ENCODE data around the gene SCIMP. TPM values are rescaled to one million over a fixed set of nuclear protein-coding genes. Genes with fewer than 3 reads are reported as not detected.

The SCIMP gene
- total and polyA plus RNA-seq, 2 of the 13 experiments (the other 11 are each of a cell fraction or from before 2014, with no cell fraction given) = not detected

DNA sequence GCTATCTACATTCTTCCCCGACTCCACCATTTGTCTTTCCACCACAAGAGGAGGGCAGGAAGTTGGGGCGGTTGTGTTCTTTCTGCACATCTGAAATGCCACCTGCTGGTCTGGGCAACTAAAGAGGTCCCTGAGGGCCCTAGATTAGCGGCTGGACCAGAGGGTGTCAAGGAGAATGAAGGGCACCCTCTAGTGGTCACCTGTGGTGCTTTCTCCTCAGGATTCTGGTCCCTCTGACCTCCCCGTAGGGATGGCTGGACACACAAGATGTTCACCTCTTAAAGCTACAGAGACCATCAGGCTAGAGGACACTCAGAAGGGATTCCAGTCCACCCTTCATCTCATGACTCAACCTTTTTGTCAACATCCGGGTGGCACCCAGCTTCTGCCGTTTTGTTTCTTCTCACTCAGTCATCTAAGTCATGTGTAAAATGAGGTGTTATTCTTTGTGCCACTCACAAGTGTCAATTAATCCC is 2.9 kb upstream of the SCIMP start (continued):
- TF ChIP-seq HMGXB4 (CRISPR knock-in tag; IDR thresholded peaks at IDR 0.05; ENCODE audit: borderline replicate concordance in 1 of 2, low read depth in 1 of 2) (peak; percentile 54 to 69; a peak in 3 of 4 replicates), RARG (CRISPR knock-in tag; IDR thresholded peaks at IDR 0.05; ENCODE audit: low read depth) (peak; percentile 99), ERF (CRISPR knock-in tag; IDR thresholded peaks at IDR 0.05) (peak; percentile 15; the same call in 1 of the 2 replicates), FOXP4 (CRISPR knock-in tag; IDR thresholded peaks at IDR 0.05) (0 out of 2 replicates have a peak, but pooled peaks have one; percentile 25), MEF2D (CRISPR knock-in tag; IDR thresholded peaks at IDR 0.05) (no peak), KDM2A (CRISPR knock-in tag; IDR thresholded peaks at IDR 0.05; ENCODE audit: borderline replicate concordance, low read depth) (peak; percentile 27; the same call in 1 of the 2 replicates)

GRCh38 chr17:5236938-5237540 is 2.4 kb upstream of the SCIMP start:
- Histone ChIP-seq H2AFZ (ENCODE audit: low read length) (no peak overlapping the region), H3K9me3 (ENCODE audit: low read length) (no peaks in the 10 kb centered on the region), H4K20me1 (ENCODE audit: insufficient read depth, low read length) (peaks cover 29% of the 10 kb centered on the region), H3K79me2 (ENCODE audit: insufficient read depth, low read length) (no peaks in the 10 kb centered on the region), H3K36me3 (replicated peaks in 1 of 2; ENCODE audit: control insufficient read depth in 1 of 2, insufficient read depth in 2 of 2, low read length in 2 of 2) (no peaks in the 10 kb centered on the region), H3K27ac (ENCODE audit: extremely low read length, insufficient read depth, low read length) (no peak overlapping the region), H3K9ac (ENCODE audit: insufficient read depth, low read depth, low read length) (no peak overlapping the region), H3K4me1 (ENCODE audit: insufficient read depth, low read length) (peaks cover 17% of the 10 kb centered on the region), H3K4me2 (ENCODE audit: low read depth, low read length) (no peak overlapping the region), H3K4me3 (replicated peaks in 1 of 3; ENCODE audit: insufficient read depth in 1 of 3, low read depth in 2 of 3, low read length in 3 of 3) (no peak overlapping the region), H3K27me3 (ENCODE audit: control insufficient read depth in 1 of 2, insufficient read depth in 2 of 2, low read length in 2 of 2) (peaks cover 5 to 29% of the 10 kb centered on the region in 2 experiments; a peak in 4 of 5 replicates)
- ChIA-PET CTCF (ENCODE audit: low intra/inter-chr PET ratio, low total read pairs) (interaction anchor here (1.0 to 1.7 kb wide), 2 partner anchors 40 to 45 kb away, joined by 4 to 33 read pairs; partner anchors contain the start of gene ZNF594), POLR2A (no interaction called here)
- intact Hi-C loops (cut with micrococcal nuclease; ENCODE audit: unreplicated experiment) = loop anchor here (1.0 kb wide), 1 partner anchor 40 kb away; no protein-coding TSS in a partner anchor
- ATAC-seq (no peak), DNase-seq (ENCODE audit: low spot score) (no peak), FAIRE-seq (no peak)
- BruUV-seq (replicated peaks) = no TSS peak
- in situ Hi-C loops (cut with HindIII; ENCODE audit: extremely low pct_ligation_motif_present, low pct_unique_long_range_greater_than_20kb) = no loop called here
- TF ChIP-seq, protein P1, sequence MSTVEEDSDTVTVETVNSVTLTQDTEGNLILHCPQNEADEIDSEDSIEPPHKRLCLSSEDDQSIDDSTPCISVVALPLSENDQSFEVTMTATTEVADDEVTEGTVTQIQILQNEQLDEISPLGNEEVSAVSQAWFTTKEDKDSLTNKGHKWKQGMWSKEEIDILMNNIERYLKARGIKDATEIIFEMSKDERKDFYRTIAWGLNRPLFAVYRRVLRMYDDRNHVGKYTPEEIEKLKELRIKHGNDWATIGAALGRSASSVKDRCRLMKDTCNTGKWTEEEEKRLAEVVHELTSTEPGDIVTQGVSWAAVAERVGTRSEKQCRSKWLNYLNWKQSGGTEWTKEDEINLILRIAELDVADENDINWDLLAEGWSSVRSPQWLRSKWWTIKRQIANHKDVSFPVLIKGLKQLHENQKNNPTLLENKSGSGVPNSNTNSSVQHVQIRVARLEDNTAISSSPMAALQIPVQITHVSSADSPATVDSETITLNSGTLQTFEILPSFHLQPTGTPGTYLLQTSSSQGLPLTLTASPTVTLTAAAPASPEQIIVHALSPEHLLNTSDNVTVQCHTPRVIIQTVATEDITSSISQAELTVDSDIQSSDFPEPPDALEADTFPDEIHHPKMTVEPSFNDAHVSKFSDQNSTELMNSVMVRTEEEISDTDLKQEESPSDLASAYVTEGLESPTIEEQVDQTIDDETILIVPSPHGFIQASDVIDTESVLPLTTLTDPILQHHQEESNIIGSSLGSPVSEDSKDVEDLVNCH (CRISPR knock-in tag; IDR thresholded peaks at IDR 0.05) = 0 out of 2 replicates have a peak, but pooled peaks have one; percentile 31
- TF ChIP-seq KLF9 (CRISPR knock-in tag; IDR thresholded peaks at IDR 0.05; ENCODE audit: low read depth) (no peak), ETS1 (CRISPR knock-in tag; IDR thresholded peaks at IDR 0.05) (no peak), SMC3 (IDR thresholded peaks at IDR 0.05; ENCODE audit: low read length) (no peak)
- WGBS (ENCODE audit: low lambda C conversion rate) = 62% methylated on average over 3 of the region's 3 CpGs
